ENCODE measurements around the gene LONP1.

LONP1 gene

GRCh38 chr19:5664515-5664914 is 55.4 kb downstream of the LONP1 start:
- TF ChIP-seq CTCF (IDR thresholded peaks at IDR 0.05; ENCODE audit: low read depth, low read length) = no peak

GRCh38 chr19:5663904-5664303 is 56.0 kb downstream of the LONP1 start:
- no peak for DNase-seq (ENCODE audit: extremely low read depth, low read depth)
- no peak for TF ChIP-seq CTCF (IDR thresholded peaks at IDR 0.05; ENCODE audit: low read depth, low read length)

More at GRCh38 chr19:5664515-5664914, 55.4 kb downstream of the LONP1 start:
- no peak for DNase-seq (ENCODE audit: extremely low read depth, low read depth)

- TF ChIP-seq CTCF (IDR thresholded peaks at IDR 0.05; ENCODE audit: low read depth, low read length) = no peak
These were observed 58.5 kb downstream of the LONP1 start for GRCh38 chr19:5661483-5661882.

GRCh38 chr19:5655412-5655811 is 64.5 kb downstream of the LONP1 start:
- no peak for DNase-seq (ENCODE audit: extremely low read depth, low read depth)
- TF ChIP-seq CTCF (IDR thresholded peaks at IDR 0.05; ENCODE audit: low read depth, low read length) = no peak

More at GRCh38 chr19:5661483-5661882, 58.5 kb downstream of the LONP1 start:
- DNase-seq (ENCODE audit: extremely low read depth, low read depth) = no peak

GRCh38 chr19:5654931-5655330 is 65.0 kb downstream of the LONP1 start:
- TF ChIP-seq CTCF (IDR thresholded peaks at IDR 0.05; ENCODE audit: low read depth, low read length) = no peak
- no peak for DNase-seq (ENCODE audit: extremely low read depth, low read depth)

- no peak for DNase-seq (ENCODE audit: extremely low read depth, low read depth)
- no peak for TF ChIP-seq CTCF (IDR thresholded peaks at IDR 0.05; ENCODE audit: low read depth, low read length)
These were observed 67.7 kb downstream of the LONP1 start for GRCh38 chr19:5652261-5652660.

GRCh38 chr19:5651361-5651760 is 68.6 kb downstream of the LONP1 start:
- DNase-seq (ENCODE audit: extremely low read depth, low read depth) = no peak
- TF ChIP-seq CTCF (IDR thresholded peaks at IDR 0.05; ENCODE audit: low read depth, low read length) = no peak
